Ecto neural progenitor cell (in vitro differentiated cells): ENCODE data around the gene RFX1.
A peak's percentile ranks its signal among the peaks of the same experiment; 100 is the strongest.

Experiments used
- DNase-seq: peaks from one replicate; pipeline ENCODE4 v3.0.0-alpha.2; 2018; ENCODE audit warnings: low spot score

RFX1 gene

GRCh38 chr19:13961826-13962698, 44.1 kb downstream of the RFX1 start:
- peak; percentile 57 for DNase-seq

DNA sequence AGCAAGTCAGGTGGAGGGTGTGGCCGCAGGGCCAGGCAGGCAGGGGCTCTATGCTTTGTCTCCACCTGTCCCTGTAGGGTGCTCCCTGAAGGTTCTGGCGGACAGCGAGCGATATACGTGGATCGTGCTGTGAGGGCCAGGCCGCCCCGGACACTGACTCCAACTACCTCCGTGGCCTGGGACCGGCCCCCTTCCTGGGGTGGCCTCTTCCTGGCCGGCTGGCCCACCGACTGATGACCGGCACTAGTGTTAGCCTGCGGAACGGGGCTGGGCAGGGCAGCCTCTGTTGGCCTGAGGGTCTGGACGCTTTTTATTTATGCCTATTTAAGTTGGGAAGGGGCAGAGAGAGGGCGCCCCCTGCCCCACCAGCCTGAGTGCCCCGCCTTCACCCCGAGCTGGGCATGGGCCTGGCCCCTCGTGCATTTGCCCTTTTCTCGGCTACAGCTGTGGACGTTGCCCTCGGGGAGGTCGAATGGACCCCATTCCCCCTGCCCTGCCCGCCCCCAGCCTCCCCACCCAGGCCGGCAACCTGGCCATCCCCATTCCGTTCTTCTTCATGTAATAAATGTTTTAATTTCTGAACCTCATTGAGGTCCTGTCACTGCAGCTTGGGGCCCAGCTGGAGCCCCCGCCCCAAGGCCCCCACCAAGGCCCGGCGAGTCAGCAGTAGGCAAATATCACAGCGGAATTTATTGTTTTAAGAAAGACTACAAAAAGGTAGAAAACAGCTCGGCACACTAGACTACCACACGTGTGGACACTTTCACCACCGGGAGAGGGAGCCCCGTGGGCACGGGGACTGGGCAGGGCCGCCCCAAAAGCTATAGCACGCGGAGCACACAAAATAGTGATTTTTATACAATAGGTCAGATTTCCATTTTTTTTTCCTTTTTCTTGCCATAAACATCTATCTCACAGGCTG, 45.0 kb downstream of the RFX1 start:
- no peak for DNase-seq

DNA sequence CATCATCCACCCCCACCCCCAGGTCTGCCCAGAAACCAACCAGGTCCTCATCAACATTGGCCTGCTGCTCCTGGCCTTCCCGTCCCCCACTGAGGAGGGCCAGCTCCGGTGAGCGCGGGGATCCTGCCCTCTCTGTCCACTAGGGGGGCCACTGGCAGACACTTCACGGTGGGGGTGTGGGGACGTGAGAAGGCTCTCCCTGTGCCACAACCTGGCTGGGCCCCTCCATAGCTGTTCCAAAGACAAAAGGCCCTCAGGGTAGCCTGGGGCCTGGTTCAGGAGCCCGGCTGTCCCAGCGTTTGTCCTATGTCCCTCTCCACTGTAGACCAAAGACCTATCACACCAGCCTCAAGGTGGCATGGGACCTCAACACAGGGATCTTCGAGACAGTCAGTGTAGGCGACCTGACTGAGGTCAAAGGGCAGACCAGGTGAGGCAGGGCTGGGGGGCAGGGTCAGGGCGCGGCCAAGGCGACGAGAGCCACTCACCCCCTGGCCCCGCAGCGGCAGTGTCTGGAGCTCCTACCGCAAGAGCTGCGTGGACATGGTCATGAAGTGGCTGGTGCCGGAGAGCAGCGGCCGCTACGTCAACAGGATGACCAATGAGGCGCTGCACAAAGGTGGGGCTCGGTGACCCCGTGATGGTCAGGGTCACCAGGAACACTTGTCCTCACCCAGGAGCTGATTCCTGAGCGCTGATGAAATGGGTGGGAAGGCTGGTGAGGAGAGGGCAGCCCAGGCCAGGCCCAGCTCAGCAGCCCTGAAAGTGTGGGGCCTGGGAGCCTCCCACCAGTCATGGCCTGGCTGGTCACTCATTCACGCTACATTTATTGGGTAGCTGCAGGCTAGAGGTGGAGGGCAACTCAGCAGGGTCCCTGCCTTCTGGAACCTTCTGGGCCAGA, 45.9 kb downstream of the RFX1 start:
- no peak for DNase-seq

GRCh38 chr19:13959141-13959961, 46.8 kb downstream of the RFX1 start:
- no peak for DNase-seq

GRCh38 chr19:13958043-13958442, 48.1 kb downstream of the RFX1 start:
- no peak for DNase-seq

DNA sequence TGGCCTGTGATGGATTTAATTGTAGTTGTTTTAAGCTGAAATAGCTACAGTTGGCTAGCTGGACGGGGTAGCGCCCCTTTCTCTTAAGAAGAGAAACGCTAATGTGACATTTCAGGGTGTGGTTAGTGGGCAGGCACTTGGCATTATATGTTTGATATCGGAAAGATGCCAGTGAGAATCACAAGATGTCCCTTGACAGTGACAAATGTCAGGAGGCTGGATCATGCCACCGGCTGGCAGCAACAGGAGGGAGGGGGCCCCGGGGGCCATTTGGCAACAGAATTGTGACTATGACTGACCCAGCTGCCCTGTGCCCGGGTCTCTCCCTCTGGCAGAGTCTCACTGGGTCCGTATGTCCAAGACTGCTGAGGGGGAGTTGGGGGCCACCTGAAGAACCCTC, 49.1 kb downstream of the RFX1 start:
- DNase-seq, result no peak

- DNase-seq, result no peak
Observed at GRCh38 chr19:13956365-13956744, 49.8 kb downstream of the RFX1 start.

GRCh38 chr19:13955662-13956364, 50.3 kb downstream of the RFX1 start:
- no peak for DNase-seq

- no peak for DNase-seq
Observed at GRCh38 chr19:13954185-13954584, 51.9 kb downstream of the RFX1 start.

DNA sequence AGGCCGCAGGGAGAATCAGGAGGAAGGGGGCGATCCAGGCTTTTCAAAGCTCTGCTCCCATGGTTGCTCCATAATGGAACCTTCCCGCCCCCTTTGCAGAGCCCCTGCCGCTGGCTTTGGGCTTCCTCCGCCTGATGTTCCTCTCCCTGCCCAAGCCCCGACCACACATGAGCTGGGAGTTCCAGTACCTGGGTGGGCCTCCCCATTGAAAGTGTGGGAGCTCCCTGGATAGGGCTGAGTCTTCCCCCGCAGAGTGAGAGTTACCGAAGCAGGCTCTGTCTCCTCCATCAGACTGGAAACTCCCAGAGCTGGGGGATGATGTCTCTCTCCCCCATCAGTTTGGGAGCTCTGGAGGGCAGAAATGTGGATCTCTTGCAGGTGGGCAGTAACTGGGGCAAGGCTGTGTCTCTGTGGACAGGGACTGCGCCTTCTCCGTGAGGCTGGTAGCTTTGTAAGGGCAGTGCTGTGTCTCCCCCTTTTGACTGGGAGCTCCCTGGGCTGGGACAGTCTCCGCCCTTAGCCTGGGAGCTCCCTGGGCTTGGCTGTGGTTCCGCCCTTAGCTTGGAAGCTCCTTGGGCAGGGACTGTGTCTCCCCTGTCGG, 53.1 kb downstream of the RFX1 start:
- DNase-seq, result no peak

- peak; percentile 99 for DNase-seq
Observed at GRCh38 chr19:13952154-13952930, 53.8 kb downstream of the RFX1 start, which contains the start of gene DCAF15. Gene DCAF15, plus strand, starts transcription at chr19:13952509. Its CDS starts 4 bp downstream, at chr19:13952513.

DNA sequence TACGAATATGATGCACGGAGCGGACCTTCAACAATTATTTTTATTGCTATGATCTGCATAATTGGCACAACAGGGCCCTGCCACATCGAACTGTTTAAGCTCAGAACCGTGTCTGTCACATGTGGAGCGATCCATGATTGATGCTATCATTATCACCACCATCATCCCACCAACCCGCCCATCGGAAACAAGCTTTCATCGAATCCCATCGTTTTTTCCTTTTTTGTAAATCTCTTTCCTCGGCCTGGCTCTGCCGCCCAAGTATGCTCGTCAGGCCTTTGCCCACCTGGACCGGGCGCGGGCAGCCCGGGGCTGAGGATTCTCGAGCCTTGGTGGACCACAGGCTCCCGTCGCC, 54.3 kb downstream of the RFX1 start:
- DNase-seq, result no peak

- DNase-seq, result no peak
Observed at GRCh38 chr19:13951043-13951442, 55.1 kb downstream of the RFX1 start.

GRCh38 chr19:13946414-13946813, 59.7 kb downstream of the RFX1 start:
- no peak for DNase-seq

GRCh38 chr19:13942023-13942684, 64.0 kb downstream of the RFX1 start:
- no peak for DNase-seq

GRCh38 chr19:13938301-13939064, 67.6 kb downstream of the RFX1 start, which contains the start of gene PODNL1:
Gene PODNL1, minus strand, starts transcription at chr19:13938417. Its CDS starts 236 bp downstream, at chr19:13938181.
- no peak for DNase-seq

GRCh38 chr19:13937479-13938300, 68.4 kb downstream of the RFX1 start:
- no peak for DNase-seq
